AG09309 (cell line): ENCODE results near the gene NFXL1.

Experiments
- DNase-seq: peaks from one replicate; pipeline ENCODE4 v3.0.0-alpha.2; 2010; ENCODE audit warnings: low read depth
- H3K4me3 ChIP-seq: 2 replicates; pipeline ENCODE4 v1.5.1; 2011; ENCODE audit warnings: mild to moderate bottlenecking, low read depth, low read length, moderate library complexity; ENCODE audit not compliant: control insufficient read depth
- CTCF ChIP-seq: IDR thresholded peaks from 2 replicates; pipeline ENCODE4 v1.5.1; 2011; ENCODE audit warnings: mild to moderate bottlenecking, low read depth, low read length, inconsistent platforms; ENCODE audit not compliant: insufficient read depth, control insufficient read depth; ENCODE audit errors: missing control alignments

Gene NFXL1

DNA sequence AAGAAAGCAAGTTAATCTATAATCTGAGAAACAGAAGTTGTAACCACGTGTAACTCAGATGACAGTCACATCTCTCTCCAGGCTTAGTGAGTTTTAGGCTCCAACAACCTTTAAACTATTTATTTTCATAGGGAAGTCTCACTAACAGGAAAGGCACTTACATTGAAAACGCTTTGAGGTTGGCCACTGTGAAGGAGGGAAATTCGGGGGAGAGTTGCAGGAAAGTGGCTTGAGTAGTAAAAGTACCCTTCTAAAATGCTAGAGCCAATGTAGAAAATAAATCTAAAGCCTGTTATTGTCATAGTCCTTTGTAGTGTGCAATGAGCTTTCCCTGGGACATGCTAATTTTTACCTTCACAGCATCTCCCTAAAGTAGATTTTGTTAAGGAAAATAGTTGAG lies 995 bp upstream of the NFXL1 start:
- H3K4me3 ChIP-seq, result no peak overlapping the region
- TF ChIP-seq CTCF, result no peak
- no peak for DNase-seq

DNA sequence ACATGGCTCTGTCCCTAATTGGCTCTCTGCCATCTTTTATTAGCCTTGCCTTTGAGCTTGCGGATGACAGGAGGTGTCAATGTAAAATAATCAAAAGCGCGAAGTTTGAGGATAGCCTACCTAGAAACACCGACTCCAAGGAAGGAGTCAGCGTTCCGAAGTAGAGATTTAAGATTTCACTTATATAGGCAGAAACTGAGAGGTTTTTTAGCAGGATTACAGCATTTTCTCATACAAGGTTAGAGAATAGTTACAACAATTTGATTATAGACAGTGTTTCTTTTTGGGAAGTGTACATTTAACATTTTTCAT lies 499 bp upstream of the NFXL1 start:
- peak overlapping the region; percentile 68 for H3K4me3 ChIP-seq
- DNase-seq, result no peak
- no peak for TF ChIP-seq CTCF

- no peak for DNase-seq
- peak overlapping the region; percentile 68 for H3K4me3 ChIP-seq
- TF ChIP-seq CTCF, result no peak
Observed at GRCh38 chr4:47913861-47914219, 543 bp downstream of the NFXL1 start.

DNA sequence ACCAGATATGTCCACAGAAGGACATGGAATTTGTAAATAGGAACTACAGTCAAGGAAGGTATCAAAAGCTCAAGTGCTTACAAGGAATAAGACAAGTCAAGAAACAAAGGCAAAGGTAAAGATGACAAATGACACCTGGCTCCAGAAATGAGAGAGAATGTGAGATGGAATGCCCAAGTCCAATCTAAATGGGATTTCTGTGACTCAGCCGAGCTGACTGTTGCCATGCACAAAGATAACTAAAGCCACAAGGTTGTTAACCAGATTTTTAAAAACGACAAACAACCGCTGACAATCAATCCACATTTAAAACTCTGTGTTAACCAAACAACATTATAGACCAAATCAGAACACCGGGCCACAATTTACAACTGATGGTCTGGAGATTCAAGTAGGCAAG lies 1.1 kb downstream of the NFXL1 start:
- TF ChIP-seq CTCF, result no peak
- H3K4me3 ChIP-seq, result peak overlapping the region; percentile 68
- DNase-seq, result no peak

- TF ChIP-seq CTCF, result no peak
- no peak for DNase-seq
- H3K4me3 ChIP-seq, result no peak overlapping the region
Observed at GRCh38 chr4:47907089-47907646, 7.2 kb downstream of the NFXL1 start.

DNA sequence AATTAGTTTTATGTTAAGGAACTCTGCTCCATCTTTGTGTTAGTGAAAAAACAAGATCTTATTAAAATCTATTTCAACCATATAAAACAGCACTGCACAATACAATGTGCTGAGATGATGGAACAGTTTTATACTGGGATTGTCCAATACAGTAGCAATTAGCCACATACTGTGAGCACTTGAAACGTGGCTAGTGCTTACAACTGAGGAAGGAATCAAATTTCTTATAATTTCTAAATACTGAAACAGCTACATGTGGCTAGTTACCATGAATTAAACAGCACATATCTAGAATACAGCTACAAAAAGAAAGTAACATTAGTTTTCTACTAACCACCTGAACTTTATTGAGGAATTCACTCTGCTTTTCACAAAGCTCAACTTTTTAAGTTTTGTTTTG lies 14.7 kb downstream of the NFXL1 start:
- no peak for DNase-seq
- H3K4me3 ChIP-seq, result no peak overlapping the region
- no peak for TF ChIP-seq CTCF

GRCh38 chr4:47891928-47892327 lies 22.5 kb downstream of the NFXL1 start:
- no peak overlapping the region for H3K4me3 ChIP-seq
- no peak for TF ChIP-seq CTCF
- DNase-seq, result no peak
